GM21576 (cell line): ENCODE results near the gene RHO.

Source experiments
- ATAC-seq: cut with Tn5 transposase; IDR thresholded peaks from one replicate; pipeline ENCODE4 v1.9.1; 2021; ENCODE audit warnings: mild to moderate bottlenecking, moderate library complexity; ENCODE audit not compliant: unreplicated experiment

Gene RHO

DNA sequence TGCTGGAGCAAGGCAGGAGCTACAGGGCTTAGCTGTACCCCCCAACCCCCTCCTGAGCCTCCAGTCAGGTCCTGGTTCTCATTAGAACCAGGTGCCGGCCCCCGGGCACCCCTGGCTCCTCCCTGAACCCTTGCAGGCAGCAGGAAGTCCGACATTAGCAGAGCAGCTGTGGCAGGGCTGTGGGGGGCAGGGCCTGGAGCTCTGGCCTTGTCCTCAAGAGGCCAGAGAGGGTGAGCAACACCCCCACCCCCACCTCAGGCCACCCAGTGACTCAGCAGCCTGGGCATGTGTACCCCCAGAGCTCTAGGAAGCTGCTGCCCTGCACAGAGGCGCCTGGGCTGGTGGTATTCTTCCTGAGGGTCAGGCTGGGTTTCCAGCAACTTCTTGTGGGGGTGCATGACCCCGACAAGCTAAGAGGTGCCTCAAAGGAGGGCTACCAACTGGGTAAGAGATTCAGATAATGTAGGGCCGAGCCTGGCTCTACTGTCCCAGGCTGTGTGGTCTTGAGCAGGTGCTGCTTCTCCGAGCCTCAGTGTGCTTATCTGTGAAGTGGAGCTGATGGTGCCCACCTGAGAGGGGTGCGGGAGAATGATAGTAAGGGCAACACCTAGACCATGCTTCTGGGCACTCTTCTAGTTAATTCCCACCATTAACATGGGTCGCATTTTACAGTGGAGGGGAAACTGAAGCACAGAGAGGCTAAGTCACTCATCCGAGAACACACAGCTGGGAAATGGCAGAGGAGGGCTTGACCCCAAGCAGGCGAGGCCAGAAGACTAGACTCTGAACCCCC lies 30.5 kb downstream of the RHO start:
- no peak for ATAC-seq

DNA sequence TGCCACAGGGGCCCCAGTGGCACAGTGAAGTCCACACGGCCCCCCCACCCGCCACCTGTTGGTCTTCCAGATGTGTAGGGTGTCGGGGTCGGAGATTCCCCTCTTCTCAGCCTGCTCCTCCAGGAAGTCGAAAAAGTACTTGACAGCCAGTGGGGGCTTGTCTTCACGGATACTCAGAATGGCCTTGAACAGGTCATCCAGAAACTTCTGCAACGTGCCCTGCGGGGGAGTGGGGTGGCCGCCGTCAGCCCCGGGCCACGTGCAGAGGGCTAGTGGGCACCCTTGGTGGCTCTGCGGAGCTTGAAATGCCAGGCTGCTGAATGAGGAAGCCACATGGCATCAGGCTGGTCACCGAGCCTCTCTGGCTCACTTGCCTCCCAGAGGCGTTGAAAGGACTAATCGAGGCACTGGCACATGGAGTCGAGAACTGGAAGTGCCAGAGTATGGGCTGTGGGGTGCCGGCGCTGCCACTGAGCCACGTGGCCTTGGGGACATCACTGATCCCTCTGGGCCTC lies 31.2 kb downstream of the RHO start:
- no peak for ATAC-seq

DNA sequence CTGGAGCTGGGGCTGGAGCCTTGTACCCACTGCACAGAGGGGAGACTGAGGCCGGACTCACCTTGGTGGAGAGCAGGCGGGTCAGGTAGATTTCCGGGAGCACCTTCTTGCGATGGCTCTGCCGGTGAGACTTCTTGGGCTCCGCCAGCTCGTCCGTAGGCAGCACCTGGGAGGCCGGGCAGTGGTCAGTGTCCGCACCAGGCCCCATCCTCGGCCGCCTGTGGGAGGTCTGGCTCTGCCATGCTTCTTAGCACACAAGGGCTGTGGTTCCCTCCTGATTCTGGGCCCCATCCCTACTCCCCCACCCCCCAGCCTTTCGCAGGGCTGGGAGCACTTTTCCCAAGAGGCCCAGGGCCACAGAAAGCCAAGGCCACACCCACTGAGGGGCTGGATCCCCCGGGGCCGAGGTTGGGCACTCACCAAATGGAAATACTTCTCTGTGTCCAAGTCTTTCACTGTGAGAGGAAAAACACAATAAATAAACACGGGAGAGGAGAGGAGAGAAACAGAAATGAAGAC lies 31.9 kb downstream of the RHO start:
- no peak for ATAC-seq

GRCh38 chr3:129560911-129561594 lies 32.6 kb downstream of the RHO start:
- no peak for ATAC-seq

- ATAC-seq: no peak
Observed at GRCh38 chr3:129561619-129562248, 33.3 kb downstream of the RHO start.

GRCh38 chr3:129562803-129563202 lies 34.4 kb downstream of the RHO start:
- no peak for ATAC-seq

- ATAC-seq: no peak
Observed at GRCh38 chr3:129563332-129563731, 34.9 kb downstream of the RHO start.

DNA sequence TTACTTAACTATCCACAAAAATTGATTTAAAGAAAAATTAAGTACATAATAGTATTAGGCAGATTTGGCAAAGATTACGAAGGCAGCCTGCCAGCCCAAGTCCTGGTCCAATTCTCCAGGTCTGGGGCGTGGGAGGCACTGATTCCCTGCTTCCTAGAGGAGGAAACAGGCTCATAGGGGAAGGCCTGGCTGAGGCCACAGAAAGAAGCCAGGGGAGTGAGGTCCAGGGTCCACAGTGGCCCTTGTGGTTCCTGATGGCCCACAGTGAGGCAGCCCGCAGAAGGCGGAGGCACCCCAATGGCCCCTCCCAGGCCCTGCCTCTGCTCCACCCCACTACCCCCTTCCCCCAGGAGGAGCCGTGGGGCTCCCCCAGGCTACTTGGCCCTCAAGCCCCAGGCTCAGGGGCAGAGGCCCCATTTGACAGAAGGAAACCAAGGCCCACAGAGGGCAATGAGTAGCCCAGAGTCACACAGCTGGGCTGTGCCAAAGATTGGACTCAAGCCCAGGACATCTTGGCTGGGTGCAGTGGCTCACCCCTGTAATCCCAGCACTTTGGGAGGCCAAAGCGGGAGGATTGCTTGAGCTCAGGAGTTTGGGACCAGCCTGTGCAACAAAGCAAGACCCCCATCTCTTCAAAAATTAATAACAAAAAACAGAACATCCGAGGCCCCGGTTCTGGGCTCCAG lies 35.6 kb downstream of the RHO start:
- no peak for ATAC-seq

DNA sequence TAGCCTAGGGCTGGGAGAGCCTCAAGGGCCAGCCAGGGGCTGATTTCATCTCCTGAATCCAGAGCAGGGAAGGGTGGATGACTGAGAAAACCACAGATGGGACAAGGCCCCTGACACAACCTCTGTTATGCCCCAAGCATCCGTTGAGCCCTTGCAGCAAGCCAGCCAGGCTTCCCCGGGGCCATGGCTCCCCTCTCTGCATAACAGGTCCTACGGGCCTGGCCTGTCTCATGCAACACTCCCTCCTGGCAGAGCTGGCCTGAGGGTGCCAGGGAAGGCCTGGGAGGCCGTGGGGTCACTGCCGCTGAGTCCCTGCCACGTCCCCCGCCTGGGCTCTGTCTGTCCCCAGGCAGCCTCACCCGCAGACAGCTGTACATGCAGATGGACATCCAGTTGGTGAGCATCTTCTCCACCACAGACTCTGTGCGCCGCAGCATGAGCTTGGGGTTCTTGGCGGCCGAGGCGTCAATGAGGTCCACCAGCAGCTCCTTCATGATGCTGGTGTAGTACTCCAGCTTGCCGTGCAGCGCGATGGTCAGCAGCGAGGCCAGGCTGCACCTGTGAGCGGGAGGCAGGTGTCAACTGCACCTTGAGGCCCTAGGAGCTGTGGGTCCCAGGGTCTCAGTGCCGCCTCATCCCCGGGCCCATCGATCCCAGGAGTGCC lies 36.7 kb downstream of the RHO start:
- no peak for ATAC-seq

DNA sequence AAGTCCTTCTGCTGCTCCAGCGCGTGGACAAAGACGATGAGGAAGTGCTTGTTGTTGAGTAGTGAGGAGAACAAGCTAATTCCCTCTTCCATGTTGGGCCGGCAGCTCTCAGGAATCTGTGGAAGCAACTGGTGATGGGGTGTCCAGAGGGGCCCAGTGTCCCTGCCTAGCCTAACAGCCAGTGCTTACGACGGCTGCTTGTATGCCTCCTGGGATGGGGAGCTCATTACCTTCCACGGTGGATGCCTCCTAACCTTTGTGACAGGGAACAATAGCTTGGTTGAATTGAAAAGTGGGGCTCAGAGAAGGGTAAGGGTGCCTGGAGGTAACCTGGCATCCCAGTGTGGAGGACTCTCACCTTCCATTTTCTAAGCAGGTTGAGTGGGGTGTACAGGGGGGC lies 37.5 kb downstream of the RHO start:
- no peak for ATAC-seq

GRCh38 chr3:129567176-129567705 lies 38.8 kb downstream of the RHO start:
- no peak for ATAC-seq

- ATAC-seq: no peak
Observed at GRCh38 chr3:129567939-129568338, 39.5 kb downstream of the RHO start.

DNA sequence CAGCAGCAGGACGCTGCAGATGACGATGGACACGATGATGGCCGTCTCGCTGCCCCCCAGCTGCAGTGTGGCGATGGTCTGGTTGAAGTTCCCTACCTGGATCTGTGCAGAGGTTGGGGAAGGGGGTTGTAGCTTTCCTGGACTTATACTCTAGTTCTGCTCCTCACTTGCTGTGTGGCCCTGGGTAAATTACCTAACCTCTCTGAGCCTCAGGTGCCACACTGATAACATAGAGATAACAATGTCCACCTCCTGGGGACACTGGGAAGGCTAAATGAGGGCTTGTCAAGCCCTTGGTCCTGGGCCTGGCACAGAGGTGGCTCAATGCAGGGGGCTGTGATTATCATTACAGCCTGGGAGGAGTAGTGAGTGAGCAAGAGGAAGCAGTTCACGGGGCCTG lies 41.4 kb downstream of the RHO start:
- no peak for ATAC-seq

DNA sequence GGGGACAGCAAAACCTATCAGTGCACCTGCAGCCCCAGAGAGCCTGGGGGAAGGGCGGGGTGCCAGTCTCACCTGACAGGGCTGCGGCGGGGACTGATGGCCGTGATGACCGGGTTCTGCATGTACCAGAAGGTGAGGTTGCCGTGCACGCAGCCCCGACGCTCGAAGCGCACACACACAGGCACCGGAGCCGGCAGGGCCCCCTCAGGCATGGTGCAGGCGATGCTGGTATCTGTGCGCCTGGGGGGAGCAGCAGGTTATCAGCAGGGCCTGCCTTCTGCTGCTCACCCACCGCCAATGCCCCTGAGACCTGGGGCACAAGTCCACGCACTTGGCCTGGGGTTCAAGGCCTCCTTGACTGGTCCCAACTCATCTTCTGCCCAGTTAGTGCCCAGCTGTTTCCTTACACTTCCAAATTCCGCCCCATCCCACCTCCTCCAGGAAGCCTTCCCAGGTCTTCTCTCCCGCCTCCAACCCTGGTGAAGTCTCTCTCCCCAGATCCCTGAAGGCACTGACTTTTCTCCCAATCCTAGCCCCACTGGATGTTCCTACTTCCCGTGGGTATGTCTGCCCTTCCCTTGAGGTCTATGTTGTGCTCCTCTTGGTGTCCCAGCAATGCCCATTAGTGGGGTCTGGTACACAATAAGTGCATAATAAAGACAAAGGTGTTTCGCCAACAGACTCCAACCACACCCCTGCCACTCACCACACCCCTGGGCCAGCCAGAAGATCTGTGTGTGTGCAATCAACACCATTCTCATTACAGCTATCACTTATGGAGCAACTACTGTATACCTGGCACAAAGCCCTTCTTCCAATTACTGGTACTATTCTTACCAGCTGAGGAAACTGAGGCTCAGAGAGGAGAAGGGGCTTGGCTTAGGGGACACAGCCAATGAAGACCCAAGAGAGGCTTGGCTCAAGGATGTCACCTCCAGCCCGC lies 43.4 kb downstream of the RHO start:
- ATAC-seq: no peak

- ATAC-seq: no peak
Observed at GRCh38 chr3:129572603-129573002, 44.2 kb downstream of the RHO start.

DNA sequence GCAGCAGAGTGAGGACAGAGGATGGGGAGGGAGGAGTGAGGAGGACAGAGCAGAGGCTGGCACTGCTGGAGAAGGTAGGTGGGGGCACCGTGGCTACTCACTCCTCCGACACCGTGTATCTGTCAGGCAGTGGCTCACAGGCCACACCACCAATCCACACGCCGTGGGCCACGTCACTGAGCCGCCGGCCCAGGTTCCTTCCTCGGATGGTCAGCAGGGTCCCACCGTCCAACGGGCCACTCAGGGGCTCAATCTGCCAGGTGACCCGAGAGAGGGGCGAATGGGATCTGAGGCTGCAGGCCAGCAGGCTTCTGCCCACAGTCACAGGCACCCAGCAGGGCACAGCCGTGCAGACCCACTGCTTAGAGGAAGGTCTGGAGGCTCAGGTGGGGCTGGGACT lies 45.1 kb downstream of the RHO start:
- ATAC-seq: no peak

DNA sequence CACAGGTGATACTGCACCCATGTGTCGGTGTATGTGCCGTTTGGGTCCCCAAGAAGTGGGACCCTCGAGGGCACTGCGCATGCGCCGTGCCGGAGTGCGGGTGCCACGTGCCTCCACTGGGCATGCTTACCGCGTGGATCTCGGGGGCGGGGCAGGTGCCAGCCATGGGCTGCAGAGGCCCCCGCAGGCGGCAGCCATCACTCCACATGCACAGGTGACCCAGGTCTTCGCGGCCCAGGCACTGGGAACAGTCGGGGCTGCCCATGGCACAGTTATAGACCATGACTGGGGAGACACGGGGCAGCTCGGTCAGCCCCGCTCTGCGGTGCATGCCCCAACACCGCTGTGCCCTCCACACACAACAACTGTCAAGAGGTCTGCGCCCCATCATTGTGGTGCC lies 45.8 kb downstream of the RHO start:
- ATAC-seq: no peak

DNA sequence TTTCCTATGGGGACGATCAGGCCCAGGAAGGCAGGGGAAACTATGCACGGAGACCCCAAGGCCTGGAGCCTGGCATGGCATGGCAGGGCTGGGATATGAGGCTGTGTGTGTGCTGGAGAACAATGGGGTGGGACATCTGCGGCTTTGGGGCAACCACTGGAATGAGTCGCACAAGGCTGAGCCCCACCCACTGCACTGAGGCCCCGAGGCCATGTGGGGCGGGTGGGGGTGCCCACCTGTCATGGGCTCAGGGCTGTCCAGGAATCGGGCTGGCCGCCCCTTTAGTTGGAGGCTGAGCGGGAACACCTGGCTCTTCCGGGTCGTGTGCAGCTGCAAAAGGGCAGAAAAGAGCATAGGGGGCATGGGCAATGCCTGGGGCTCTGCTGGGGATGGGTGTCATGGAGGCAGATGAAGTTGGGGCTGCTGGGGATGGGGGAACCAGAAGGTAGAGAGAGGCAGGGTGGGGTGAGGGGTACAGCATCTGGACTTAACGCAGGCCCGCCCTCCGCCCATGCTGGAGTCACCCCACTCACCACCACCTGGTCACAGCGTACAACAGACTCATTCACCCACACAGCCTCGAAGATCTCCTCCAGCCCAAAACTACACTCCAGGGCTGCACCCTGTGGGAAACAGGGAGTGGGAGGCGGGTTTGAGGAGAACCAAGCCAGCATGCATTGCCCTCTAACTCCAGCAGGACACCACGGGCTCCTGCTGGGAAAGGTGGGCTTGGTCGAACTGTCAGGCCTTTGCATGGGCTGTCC lies 47.0 kb downstream of the RHO start:
- no peak for ATAC-seq
